Suppressor macrophage treated with lipopolysaccharide for 1 hour (primary cell): ENCODE results near the gene CNDP1.

ENCODE experiments used
- DNase-seq, 3 donors: peaks; one replicate each; pipeline ENCODE4 v3.0.0-alpha.2; 2020 to 2022

Gene CNDP1

DNA sequence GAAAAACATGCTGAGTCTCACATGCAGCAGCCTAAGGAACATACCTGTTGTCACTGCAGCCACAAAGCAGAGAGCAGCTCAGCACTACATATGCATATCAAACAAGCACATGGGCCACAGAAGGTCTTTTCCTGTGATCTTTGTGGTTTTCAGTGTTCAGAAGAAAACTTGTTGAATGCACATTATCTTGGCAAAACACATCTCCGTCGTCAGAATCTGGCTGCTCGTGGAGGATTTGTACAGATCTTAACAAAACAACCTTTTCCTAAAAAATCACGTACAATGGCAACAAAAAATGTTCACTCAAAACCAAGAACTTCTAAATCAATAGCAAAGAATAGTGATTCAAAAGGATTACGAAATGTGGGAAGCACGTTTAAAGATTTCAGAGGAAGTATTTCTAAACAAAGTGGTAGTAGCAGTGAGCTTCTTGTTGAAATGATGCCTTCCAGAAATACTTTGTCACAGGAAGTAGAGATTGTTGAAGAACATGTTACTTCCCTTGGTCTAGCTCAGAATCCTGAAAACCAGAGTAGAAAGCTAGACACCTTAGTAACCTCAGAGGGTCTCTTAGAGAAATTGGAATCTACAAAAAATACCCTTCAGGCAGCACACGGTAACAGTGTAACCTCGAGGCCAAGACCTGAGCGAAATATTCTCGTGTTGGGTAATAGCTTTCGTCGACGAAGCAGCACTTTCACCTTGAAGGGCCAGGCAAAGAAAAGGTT lies 97.5 kb downstream of the CNDP1 start:
- peak; percentile 30 to 80 (median 80) for DNase-seq

DNA sequence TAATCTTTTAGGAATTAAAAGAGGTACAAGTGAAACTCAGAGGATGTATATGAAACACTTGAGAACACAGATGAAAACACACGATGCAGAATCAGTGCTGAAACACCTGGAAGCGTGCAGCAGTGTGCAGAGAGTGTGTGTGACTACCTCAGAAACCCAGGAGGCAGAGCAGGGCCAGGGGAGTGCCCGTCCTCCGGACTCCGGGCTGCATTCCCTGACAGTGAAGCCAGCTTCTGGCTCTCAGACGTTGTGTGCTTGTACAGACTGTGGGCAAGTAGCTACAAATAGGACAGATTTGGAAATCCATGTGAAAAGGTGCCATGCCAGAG lies 98.0 kb downstream of the CNDP1 start:
- DNase-seq: no peak

DNA sequence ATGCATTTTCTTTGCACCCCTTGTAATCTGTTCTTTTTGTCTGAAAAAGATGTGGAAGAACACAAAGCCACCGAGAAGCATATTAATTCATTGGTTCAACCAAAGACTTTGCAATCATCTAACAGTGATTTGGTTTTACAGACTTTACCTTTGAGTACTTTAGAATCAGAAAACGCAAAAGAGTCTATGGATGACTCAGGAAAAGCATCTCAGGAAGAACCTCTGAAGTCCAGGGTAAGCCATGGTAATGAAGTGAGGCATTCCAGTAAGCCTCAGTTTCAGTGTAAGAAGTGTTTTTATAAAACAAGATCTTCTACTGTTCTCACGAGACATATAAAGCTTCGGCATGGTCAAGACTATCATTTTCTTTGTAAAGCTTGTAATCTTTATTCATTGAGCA lies 98.6 kb downstream of the CNDP1 start:
- DNase-seq: no peak

DNA sequence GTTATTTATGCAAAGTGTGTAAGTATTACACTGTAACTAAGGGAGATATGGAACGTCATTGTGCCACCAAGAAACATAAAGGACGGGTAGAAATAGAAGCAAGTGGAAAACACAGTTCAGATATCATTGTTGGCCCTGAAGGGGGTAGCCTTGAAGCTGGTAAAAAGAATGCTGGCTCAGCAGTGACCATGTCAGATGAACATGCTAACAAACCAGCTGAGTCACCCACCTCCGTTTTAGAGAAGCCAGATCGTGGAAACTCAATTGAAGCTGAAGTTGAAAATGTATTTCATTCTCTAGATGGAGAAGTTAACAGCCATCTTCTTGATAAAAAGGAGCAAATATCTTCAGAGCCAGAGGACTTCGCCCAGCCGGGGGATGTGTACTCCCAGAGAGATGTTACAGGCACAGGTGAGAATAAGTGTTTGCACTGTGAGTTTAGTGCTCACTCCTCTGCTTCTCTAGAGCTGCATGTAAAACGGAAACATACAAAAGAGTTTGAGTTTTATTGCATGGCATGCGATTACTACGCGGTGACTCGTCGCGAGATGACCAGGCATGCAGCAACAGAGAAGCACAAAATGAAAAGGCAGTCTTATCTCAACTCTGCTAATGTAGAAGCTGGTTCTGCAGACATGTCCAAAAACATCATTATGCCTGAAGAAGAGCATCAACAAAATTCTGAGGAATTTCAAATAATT lies 99.5 kb downstream of the CNDP1 start:
- DNase-seq: peak in 2 of 3 donors; percentile 9 to 48

DNA sequence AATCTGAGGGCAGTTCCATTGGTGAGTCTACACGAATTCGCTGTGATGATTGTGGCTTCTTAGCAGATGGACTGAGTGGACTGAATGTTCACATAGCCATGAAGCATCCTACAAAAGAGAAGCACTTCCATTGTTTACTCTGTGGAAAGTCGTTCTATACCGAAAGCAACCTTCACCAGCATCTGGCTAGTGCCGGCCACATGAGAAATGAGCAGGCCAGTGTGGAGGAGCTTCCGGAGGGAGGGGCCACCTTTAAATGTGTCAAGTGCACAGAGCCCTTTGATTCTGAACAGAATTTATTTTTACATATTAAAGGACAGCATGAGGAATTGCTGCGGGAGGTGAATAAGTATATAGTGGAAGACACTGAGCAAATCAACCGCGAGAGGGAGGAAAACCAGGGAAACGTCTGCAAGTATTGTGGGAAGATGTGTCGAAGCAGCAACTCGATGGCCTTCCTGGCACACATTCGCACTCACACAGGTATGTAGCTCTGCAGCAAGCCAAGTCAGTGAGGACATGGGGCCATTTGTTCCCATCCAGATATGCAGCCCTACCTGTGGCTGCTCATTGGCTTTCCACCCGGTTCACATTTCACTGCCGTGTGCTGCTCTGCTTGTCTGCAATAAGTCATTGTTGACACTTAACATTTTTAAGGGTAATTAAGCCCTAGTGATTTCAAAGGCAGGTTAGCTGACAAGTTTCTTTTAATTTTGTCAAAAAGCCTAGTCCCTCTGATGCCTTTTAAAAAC lies 101.1 kb downstream of the CNDP1 start:
- DNase-seq: no peak
